Measurements from ENCODE around the gene CXorf51B. TPM values are rescaled to one million over a fixed set of nuclear protein-coding genes. Genes with fewer than 3 reads are reported as not detected.

CXorf51B gene
- total and polyA plus RNA-seq, 10 of the 15 experiments (the other 5 are each of a cell fraction or from before 2014, with no cell fraction given) = not detected

DNA sequence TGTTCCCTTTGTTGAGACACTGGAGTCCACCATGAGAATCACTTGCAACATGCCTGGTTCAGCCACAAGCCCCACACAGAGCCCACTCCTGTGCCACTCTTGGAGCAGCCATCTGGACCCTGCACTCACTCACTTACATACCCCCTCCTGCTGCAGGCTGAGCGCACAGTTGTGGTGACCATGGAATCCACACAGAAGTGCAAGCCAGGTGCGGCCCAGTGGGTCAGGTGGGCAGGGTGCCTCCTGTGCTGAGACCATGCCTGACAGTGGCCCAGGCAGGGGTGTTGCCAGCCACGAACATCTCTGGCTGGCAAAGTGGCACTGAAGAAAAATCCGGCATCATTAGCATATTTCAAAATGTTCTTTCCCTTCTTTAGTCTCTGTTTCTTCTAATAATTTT, 22.4 kb downstream of the CXorf51B start:
- Histone ChIP-seq H3K79me2 (ENCODE audit: control insufficient read depth, insufficient read depth, low read length) (no peaks in the 10 kb centered on the region), H3K27me3 (replicated peaks in 1 of 2; ENCODE audit: control insufficient read depth in 2 of 2, insufficient read depth in 2 of 2, low read length in 1 of 2) (no peaks in the 10 kb centered on the region), H3K36me3 (ENCODE audit: control insufficient read depth in 2 of 2, insufficient read depth in 2 of 2, low read length in 1 of 2) (no peaks in the 10 kb centered on the region), H3K4me2 (ENCODE audit: control insufficient read depth, insufficient read depth) (no peak overlapping the region), H3K27ac (ENCODE audit: control insufficient read depth, insufficient read depth) (no peak overlapping the region), H3K4me3 (no peak overlapping the region), H3K9ac (ENCODE audit: control insufficient read depth, insufficient read depth, low read length) (no peak overlapping the region), H3K4me1 (ENCODE audit: control insufficient read depth, insufficient read depth, low read length) (no peaks in the 10 kb centered on the region), H3K9me3 (replicated peaks; ENCODE audit: control insufficient read depth, insufficient read depth, low read length) (no peaks in the 10 kb centered on the region), H4K20me1 (ENCODE audit: control insufficient read depth, insufficient read depth) (no peaks in the 10 kb centered on the region), H2AFZ (ENCODE audit: control insufficient read depth, low read depth, low read length) (no peak overlapping the region)
- in situ Hi-C loops (cut with MboI) = no loop called here
- ChIA-PET RAD21 (ENCODE audit: unreplicated experiment) (no interaction called here), CTCF (no interaction called here), SMC1A (ENCODE audit: uncharacterized antibody, unreplicated experiment) (no interaction called here), POLR2A (no interaction called here)
- ATAC-seq (no peak), FAIRE-seq (no peak), DNase-seq (ENCODE audit: low read depth, low spot score) (no peak)
- 15% methylated on average over 4 of the region's 4 CpGs for WGBS (ENCODE audit: insufficient coverage, insufficient replicate concordance, low lambda C conversion rate, missing lambda C conversion rate)
- intact Hi-C loops (cut with micrococcal nuclease; ENCODE audit: unreplicated experiment) = no loop called here
- BruUV-seq (replicated peaks) = no TSS peak
- no peak for TF ChIP-seq SPI1 (IDR thresholded peaks at IDR 0.05; ENCODE audit: borderline replicate concordance, insufficient read depth, low read depth, low read length)
- TF ChIP-seq HCFC1 (IDR thresholded peaks at IDR 0.05; ENCODE audit: low read length) = no peak
- TF ChIP-seq ETV6 (conservative IDR thresholded peaks at IDR 0.05 in 1 of 2, IDR thresholded peaks at IDR 0.05 in 1 of 2; ENCODE audit: borderline replicate concordance in 1 of 2, low read depth in 1 of 2) = no peak
- TF ChIP-seq, protein P1, sequence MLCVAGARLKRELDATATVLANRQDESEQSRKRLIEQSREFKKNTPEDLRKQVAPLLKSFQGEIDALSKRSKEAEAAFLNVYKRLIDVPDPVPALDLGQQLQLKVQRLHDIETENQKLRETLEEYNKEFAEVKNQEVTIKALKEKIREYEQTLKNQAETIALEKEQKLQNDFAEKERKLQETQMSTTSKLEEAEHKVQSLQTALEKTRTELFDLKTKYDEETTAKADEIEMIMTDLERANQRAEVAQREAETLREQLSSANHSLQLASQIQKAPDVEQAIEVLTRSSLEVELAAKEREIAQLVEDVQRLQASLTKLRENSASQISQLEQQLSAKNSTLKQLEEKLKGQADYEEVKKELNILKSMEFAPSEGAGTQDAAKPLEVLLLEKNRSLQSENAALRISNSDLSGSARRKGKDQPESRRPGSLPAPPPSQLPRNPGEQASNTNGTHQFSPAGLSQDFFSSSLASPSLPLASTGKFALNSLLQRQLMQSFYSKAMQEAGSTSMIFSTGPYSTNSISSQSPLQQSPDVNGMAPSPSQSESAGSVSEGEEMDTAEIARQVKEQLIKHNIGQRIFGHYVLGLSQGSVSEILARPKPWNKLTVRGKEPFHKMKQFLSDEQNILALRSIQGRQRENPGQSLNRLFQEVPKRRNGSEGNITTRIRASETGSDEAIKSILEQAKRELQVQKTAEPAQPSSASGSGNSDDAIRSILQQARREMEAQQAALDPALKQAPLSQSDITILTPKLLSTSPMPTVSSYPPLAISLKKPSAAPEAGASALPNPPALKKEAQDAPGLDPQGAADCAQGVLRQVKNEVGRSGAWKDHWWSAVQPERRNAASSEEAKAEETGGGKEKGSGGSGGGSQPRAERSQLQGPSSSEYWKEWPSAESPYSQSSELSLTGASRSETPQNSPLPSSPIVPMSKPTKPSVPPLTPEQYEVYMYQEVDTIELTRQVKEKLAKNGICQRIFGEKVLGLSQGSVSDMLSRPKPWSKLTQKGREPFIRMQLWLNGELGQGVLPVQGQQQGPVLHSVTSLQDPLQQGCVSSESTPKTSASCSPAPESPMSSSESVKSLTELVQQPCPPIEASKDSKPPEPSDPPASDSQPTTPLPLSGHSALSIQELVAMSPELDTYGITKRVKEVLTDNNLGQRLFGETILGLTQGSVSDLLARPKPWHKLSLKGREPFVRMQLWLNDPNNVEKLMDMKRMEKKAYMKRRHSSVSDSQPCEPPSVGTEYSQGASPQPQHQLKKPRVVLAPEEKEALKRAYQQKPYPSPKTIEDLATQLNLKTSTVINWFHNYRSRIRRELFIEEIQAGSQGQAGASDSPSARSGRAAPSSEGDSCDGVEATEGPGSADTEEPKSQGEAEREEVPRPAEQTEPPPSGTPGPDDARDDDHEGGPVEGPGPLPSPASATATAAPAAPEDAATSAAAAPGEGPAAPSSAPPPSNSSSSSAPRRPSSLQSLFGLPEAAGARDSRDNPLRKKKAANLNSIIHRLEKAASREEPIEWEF (IDR thresholded peaks at IDR 0.05; ENCODE audit: insufficient replicate concordance, low read depth, low read length) = no peak
- no peak for TF ChIP-seq LARP7 (IDR thresholded peaks at IDR 0.05)
- no peak for TF ChIP-seq EZH2 (IDR thresholded peaks at IDR 0.05; ENCODE audit: borderline replicate concordance, control insufficient read depth, low read depth, low read length)
- TF ChIP-seq, protein P2, sequence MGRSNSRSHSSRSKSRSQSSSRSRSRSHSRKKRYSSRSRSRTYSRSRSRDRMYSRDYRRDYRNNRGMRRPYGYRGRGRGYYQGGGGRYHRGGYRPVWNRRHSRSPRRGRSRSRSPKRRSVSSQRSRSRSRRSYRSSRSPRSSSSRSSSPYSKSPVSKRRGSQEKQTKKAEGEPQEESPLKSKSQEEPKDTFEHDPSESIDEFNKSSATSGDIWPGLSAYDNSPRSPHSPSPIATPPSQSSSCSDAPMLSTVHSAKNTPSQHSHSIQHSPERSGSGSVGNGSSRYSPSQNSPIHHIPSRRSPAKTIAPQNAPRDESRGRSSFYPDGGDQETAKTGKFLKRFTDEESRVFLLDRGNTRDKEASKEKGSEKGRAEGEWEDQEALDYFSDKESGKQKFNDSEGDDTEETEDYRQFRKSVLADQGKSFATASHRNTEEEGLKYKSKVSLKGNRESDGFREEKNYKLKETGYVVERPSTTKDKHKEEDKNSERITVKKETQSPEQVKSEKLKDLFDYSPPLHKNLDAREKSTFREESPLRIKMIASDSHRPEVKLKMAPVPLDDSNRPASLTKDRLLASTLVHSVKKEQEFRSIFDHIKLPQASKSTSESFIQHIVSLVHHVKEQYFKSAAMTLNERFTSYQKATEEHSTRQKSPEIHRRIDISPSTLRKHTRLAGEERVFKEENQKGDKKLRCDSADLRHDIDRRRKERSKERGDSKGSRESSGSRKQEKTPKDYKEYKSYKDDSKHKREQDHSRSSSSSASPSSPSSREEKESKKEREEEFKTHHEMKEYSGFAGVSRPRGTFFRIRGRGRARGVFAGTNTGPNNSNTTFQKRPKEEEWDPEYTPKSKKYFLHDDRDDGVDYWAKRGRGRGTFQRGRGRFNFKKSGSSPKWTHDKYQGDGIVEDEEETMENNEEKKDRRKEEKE (IDR thresholded peaks at IDR 0.05) = no peak
- TF ChIP-seq CHD1 (IDR thresholded peaks at IDR 0.05; ENCODE audit: low read depth, low read length) = no peak
- TF ChIP-seq, protein P3, sequence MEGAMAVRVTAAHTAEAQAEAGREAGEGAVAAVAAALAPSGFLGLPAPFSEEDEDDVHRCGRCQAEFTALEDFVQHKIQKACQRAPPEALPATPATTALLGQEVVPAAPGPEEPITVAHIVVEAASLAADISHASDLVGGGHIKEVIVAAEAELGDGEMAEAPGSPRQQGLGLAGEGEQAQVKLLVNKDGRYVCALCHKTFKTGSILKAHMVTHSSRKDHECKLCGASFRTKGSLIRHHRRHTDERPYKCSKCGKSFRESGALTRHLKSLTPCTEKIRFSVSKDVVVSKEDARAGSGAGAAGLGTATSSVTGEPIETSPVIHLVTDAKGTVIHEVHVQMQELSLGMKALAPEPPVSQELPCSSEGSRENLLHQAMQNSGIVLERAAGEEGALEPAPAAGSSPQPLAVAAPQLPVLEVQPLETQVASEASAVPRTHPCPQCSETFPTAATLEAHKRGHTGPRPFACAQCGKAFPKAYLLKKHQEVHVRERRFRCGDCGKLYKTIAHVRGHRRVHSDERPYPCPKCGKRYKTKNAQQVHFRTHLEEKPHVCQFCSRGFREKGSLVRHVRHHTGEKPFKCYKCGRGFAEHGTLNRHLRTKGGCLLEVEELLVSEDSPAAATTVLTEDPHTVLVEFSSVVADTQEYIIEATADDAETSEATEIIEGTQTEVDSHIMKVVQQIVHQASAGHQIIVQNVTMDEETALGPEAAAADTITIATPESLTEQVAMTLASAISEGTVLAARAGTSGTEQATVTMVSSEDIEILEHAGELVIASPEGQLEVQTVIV (IDR thresholded peaks at IDR 0.05; ENCODE audit: borderline replicate concordance, partially characterized antibody) = no peak
- TF ChIP-seq, protein P4, sequence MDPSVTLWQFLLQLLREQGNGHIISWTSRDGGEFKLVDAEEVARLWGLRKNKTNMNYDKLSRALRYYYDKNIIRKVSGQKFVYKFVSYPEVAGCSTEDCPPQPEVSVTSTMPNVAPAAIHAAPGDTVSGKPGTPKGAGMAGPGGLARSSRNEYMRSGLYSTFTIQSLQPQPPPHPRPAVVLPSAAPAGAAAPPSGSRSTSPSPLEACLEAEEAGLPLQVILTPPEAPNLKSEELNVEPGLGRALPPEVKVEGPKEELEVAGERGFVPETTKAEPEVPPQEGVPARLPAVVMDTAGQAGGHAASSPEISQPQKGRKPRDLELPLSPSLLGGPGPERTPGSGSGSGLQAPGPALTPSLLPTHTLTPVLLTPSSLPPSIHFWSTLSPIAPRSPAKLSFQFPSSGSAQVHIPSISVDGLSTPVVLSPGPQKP (IDR thresholded peaks at IDR 0.05; ENCODE audit: low read depth, low read length) = no peak
- TF ChIP-seq YY1 (IDR thresholded peaks at IDR 0.05; ENCODE audit: low read depth, low read length) = no peak
- no peak for TF ChIP-seq RUNX3 (IDR thresholded peaks at IDR 0.05; ENCODE audit: low read length)
- TF ChIP-seq HDGF (IDR thresholded peaks at IDR 0.05) = no peak
